IPS DF 6.9 (cell line): Measurements from ENCODE around the gene GPRC5D.

Source experiments
- DNase-seq: peaks from one replicate; pipeline ENCODE4 v3.0.0-alpha.2; 2013; ENCODE audit warnings: low read depth, low spot score
- H3K27ac ChIP-seq: one replicate; pipeline ENCODE4 v1.5.1; 2013; ENCODE audit warnings: low read length, control low read depth
- H3K27me3 ChIP-seq: 2 replicates; pipeline ENCODE4 v1.6.1; 2013; ENCODE audit warnings: mild to moderate bottlenecking, low read length; ENCODE audit not compliant: control insufficient read depth, insufficient read depth
- H3K36me3 ChIP-seq: 2 replicates; pipeline ENCODE4 v1.6.1; 2013; ENCODE audit warnings: low read length; ENCODE audit not compliant: control insufficient read depth, insufficient read depth
- H3K4me1 ChIP-seq: 2 replicates; pipeline ENCODE4 v1.6.1; 2013; ENCODE audit warnings: low read length; ENCODE audit not compliant: control insufficient read depth, insufficient read depth
- H3K4me3 ChIP-seq: 2 replicates; pipeline ENCODE4 v1.5.1; 2013; ENCODE audit warnings: mild to moderate bottlenecking, low read length
- H3K9me3 ChIP-seq: 2 replicates; pipeline ENCODE4 v1.6.1; 2013; ENCODE audit warnings: low read length, inconsistent platforms; ENCODE audit not compliant: control insufficient read depth, insufficient read depth
- WGBS: extraction: QIAGEN DNeasy Blood & Tissue Kit; methylation state at CpG from one replicate; pipeline ENCODE4 v1.1.7; 2013; ENCODE audit warnings: mixed read lengths, missing lambda C conversion rate; ENCODE audit not compliant: insufficient read length, insufficient coverage; 5-methylcytosine and 5-hydroxymethylcytosine counted together

GPRC5D gene

DNA sequence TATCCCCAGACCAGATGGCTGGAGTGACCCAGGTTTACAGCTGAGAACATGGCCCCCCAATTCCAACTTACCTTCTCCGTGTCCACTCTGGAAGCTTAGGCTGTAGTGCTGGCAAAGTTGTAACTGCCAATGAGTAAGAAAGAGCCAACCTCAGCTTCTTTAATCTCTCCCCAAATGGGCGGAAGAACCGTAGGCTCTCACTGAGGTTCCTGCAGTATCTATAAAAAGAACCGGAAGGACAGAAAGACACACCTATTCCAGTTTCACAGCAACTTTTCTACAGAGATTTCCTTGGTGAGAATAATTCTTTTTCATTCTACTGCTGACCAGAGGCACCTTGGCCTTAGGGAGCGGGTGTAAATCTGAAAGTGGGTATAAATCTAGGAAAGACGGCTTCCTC lies at the start of gene GPRC5D:
GPRC5D (minus strand) TSS at position 135 of the 400 bp plus-strand sequence. CDS start 1,786 bp downstream, outside the sequence.
- no peak within 1 kb of the TSS for H3K27ac ChIP-seq
- H3K4me1 ChIP-seq, result no peaks in the 10 kb centered on the region
- DNase-seq, result no peak
- no peaks in the 10 kb centered on the region for H3K27me3 ChIP-seq
- H3K9me3 ChIP-seq, result no peaks in the 10 kb centered on the region
- no CpG with 5 or more reads among the region's 6 CpGs for WGBS
- H3K4me3 ChIP-seq, result no peak within 1 kb of the TSS
- H3K36me3 ChIP-seq, result no peaks in the 10 kb centered on the region

DNA sequence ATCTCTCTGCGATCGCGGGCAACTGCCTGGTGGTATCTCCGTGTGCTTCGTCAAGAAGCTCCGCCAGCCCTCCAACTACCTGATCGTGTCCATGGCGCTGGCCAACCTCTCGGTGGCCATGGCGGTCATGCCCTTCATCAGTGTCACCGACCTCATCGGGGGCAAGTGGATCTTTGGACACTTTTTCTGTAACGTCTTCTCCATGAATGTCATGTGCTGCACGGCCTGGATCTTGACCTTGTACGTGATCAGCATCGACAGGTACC lies 49.7 kb upstream of the GPRC5D start:
- Histone ChIP-seq H3K36me3 (no peaks in the 10 kb centered on the region), H3K27ac (no peak overlapping the region), H3K4me3 (peak overlapping the region; percentile 40; the same call in 1 of the 2 replicates), H3K9me3 (no peaks in the 10 kb centered on the region), H3K4me1 (peaks cover 5% of the 10 kb centered on the region; the same call in 1 of the 2 replicates), H3K27me3 (no peaks in the 10 kb centered on the region; the same call in 1 of the 2 replicates)
- no CpG with 5 or more reads among the region's 16 CpGs for WGBS
- no peak for DNase-seq

DNA sequence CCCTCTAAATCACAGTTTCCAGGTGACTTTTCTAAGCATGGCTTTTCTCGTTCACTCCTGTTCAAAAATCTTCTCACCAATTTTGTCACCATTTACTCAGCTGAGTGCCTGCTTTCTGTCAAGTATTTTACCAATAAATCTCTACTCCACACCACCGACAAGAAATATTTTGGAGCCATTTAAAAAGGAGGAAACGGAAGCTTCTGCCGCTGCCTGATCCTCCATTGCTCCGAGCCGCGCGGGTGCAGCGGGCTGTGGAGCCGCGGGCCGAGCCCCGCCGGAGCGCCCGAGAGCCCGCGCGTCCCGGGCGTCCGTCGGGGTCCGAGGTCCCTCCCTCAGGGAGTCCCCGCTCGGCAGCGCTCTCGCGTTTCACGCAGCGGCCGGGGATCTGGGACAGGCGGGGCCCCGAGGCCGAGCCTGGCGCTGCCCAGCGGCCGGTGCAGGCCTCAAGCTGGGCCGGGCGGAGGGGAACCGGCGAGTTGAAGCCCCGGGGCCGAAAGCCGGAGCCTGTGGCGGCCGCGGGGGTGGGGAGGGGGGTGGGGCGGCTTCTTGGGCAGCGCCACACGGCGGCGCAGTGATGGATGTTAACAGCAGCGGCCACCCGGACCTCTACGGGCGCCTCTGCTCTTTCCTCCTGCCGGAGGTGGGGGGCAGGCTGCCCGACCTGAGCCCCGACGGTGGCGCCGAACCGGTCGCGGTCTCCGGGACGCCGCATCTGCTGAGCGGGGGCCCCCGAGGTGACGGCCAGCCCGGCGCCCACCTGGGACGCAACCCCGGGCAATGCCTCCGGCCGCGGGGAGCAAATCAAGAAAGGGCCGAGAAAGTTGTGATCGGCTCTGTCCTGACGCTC lies 49.2 kb upstream of the GPRC5D start:
- peak overlapping the region; percentile 40; the same call in 1 of the 2 replicates for H3K4me3 ChIP-seq
- no peak overlapping the region for H3K27ac ChIP-seq
- WGBS, result no CpG with 5 or more reads among the region's 82 CpGs
- DNase-seq, result no peak
- H3K9me3 ChIP-seq, result no peaks in the 10 kb centered on the region
- no peaks in the 10 kb centered on the region for H3K36me3 ChIP-seq
- H3K27me3 ChIP-seq, result no peaks in the 10 kb centered on the region; the same call in 1 of the 2 replicates
- peaks cover 4% of the 10 kb centered on the region; the same call in 1 of the 2 replicates for H3K4me1 ChIP-seq

DNA sequence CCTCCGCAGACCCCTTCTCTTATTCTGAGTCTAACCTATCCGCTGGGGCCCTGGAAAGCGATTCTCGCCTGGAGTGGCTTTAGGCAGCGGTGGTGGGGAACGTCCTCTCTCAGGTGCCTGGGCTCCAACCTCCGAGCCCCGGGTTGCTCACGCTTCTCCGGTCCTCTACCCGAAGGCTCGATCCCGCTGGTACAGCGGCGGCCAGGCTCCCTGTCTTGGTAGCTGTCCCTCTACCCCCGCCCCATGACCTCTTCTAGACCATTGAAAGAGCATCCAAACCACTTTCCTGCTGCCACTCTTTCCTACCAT lies 48.6 kb upstream of the GPRC5D start:
- Histone ChIP-seq H3K36me3 (no peaks in the 10 kb centered on the region), H3K9me3 (no peaks in the 10 kb centered on the region), H3K27ac (no peak overlapping the region), H3K4me1 (peaks cover 4% of the 10 kb centered on the region; the same call in 1 of the 2 replicates), H3K4me3 (peak overlapping the region; percentile 40; the same call in 1 of the 2 replicates), H3K27me3 (no peaks in the 10 kb centered on the region; the same call in 1 of the 2 replicates)
- no CpG with 5 or more reads among the region's 16 CpGs for WGBS
- no peak for DNase-seq

DNA sequence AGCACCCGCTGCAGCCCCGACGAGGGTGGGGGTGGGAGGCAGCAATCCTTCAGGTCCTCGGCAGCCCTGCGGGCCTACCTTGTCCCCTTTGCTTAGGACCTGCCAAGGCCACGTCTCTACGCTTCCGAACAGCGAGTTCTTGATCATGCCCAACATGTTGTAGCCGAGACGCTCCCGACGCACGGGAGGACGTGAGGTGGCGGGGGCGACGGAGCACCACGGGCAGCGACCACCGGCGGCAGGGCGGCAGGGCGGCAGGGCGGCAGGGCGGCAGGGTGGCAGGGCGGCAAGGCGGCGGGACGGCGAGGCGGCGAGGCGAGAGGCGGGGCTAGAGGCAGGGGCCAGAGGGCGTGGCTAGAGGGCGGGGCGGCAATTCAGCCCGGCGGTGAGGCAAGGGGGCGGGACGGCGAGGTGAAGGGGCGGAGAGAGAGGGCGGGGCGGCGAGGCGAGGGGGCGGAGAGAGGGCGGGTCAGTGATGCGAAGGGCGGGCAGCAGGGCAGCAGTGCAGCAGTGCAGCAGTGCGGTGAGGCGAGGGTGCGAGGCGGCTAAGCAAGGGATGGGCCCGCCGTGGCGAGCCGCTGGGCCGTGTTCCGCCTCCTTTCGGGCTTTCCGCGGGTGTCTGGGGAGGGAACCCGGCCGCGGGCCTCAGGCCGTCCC lies 48.1 kb upstream of the GPRC5D start, which contains the start of gene HEBP1:
HEBP1 (minus strand) TSS at position 307 of the 657 bp plus-strand sequence; CDS start at position 156, 151 bp downstream.
- peaks cover 4% of the 10 kb centered on the region; the same call in 1 of the 2 replicates for H3K4me1 ChIP-seq
- DNase-seq, result no peak
- no CpG with 5 or more reads among the region's 69 CpGs for WGBS
- H3K36me3 ChIP-seq, result no peaks in the 10 kb centered on the region
- H3K27me3 ChIP-seq, result no peaks in the 10 kb centered on the region; the same call in 1 of the 2 replicates
- no peak within 1 kb of the TSS for H3K27ac ChIP-seq
- H3K4me3 ChIP-seq, result peak within 1 kb of the TSS; percentile 44; the same call in 1 of the 2 replicates
- no peaks in the 10 kb centered on the region for H3K9me3 ChIP-seq

DNA sequence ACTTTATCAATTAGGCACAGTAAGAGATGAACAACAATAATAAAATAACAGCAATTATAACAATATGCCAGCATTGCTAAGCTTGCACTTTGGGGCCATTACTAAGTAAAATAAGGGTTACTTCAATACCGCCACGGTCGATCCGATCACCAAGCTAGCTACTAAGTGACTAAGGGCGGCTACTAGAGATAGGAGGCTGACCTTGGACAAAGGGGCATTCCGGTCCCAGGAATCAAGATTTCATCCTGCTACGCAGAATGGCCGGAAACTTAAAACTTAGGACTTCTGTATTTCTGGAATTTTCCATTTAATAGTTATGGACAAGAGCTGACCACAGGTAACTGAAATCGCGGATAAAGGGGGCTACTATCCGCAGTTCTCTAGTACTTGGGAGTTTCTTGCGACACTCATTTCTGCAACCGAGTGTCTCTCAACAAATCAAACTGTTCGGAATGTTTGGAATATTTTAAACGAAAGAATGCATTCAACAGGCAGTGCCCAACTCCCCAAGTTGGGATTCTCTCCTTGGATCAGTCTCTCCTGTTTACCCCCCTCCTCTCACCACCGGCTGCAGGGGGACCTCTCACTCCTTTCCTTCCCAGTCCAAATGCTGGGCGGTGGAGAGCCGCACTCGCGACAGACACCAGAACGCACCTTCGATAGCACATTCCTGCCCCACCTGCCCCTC lies 47.4 kb upstream of the GPRC5D start:
- no peaks in the 10 kb centered on the region for H3K9me3 ChIP-seq
- no CpG with 5 or more reads among the region's 22 CpGs for WGBS
- DNase-seq, result no peak
- peaks cover 4% of the 10 kb centered on the region; the same call in 1 of the 2 replicates for H3K4me1 ChIP-seq
- H3K36me3 ChIP-seq, result no peaks in the 10 kb centered on the region
- peak overlapping the region; percentile 44; the same call in 1 of the 2 replicates for H3K4me3 ChIP-seq
- H3K27me3 ChIP-seq, result no peaks in the 10 kb centered on the region; the same call in 1 of the 2 replicates
- no peak overlapping the region for H3K27ac ChIP-seq

DNA sequence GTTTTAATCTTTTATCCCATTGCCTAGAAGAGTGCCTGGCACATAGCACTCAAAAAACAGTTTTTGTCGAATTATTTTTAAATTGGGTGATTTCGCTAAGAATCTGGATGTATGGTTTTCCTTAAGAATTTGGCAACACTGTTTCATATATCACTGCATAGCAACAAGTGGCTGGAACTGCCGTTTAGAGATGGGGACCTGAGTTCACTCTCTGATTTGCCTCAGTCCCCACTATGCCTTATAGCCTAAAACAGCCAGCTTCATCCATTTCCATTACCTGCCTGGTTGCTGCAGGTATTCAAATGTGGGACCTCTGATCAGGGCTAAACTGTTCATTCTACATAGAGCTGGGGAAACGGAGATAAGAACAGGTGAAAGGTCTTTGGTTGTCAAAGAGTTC lies 46.3 kb upstream of the GPRC5D start:
- H3K9me3 ChIP-seq, result no peaks in the 10 kb centered on the region
- H3K4me3 ChIP-seq, result no peak overlapping the region
- DNase-seq, result no peak
- H3K36me3 ChIP-seq, result no peaks in the 10 kb centered on the region
- no peaks in the 10 kb centered on the region; the same call in 1 of the 2 replicates for H3K27me3 ChIP-seq
- peaks cover 4% of the 10 kb centered on the region; the same call in 1 of the 2 replicates for H3K4me1 ChIP-seq
- no CpG with 5 or more reads among the region's 4 CpGs for WGBS
- no peak overlapping the region for H3K27ac ChIP-seq

DNA sequence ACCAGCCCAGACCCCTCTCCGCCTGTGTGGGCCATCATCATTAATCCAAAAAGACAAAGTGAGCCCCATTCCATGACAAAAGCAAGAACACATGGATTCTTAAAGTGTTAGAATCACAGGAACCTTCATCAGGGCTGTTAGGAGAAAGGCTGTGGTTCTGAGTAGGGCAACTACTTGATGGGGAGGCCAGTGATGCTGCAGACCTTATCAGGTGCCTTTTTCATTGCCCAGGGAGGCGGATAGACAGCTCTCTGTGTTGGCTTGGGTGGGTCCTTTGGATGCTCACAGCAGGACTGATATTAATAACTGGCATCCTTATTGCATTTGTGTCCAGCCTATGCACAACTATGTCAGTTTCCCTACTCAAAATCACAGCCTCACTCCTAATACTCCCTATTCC lies 45.8 kb upstream of the GPRC5D start:
- no peak overlapping the region for H3K4me3 ChIP-seq
- H3K27me3 ChIP-seq, result no peaks in the 10 kb centered on the region; the same call in 1 of the 2 replicates
- no CpG with 5 or more reads among the region's 2 CpGs for WGBS
- H3K9me3 ChIP-seq, result no peaks in the 10 kb centered on the region
- no peak for DNase-seq
- no peaks in the 10 kb centered on the region for H3K36me3 ChIP-seq
- no peak overlapping the region for H3K27ac ChIP-seq
- H3K4me1 ChIP-seq, result peaks cover 4% of the 10 kb centered on the region; the same call in 1 of the 2 replicates

DNA sequence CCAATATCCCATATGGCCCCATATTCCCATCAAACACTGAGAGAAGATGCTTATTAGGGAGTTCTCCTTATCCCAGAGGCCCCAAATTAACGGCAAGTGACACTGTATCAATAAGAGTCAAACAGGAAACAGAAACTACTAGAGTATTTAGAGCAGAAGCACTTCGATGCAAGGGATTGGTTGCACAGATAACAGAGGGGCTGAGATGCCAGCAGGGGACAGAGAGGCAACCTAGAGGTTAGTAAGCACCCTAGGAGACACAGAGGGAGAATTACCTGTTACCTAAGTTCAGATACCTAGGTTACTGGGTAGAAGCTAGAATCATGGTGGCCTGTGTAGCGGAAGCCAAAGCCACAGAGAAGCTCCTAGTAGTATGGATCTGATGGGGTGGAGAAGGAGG lies 45.2 kb upstream of the GPRC5D start:
- Histone ChIP-seq H3K4me1 (peaks cover 4% of the 10 kb centered on the region; the same call in 1 of the 2 replicates), H3K9me3 (no peaks in the 10 kb centered on the region), H3K27me3 (no peaks in the 10 kb centered on the region; the same call in 1 of the 2 replicates), H3K36me3 (no peaks in the 10 kb centered on the region), H3K27ac (no peak overlapping the region), H3K4me3 (no peak overlapping the region)
- no peak for DNase-seq
- no CpG with 5 or more reads among the region's 3 CpGs for WGBS

DNA sequence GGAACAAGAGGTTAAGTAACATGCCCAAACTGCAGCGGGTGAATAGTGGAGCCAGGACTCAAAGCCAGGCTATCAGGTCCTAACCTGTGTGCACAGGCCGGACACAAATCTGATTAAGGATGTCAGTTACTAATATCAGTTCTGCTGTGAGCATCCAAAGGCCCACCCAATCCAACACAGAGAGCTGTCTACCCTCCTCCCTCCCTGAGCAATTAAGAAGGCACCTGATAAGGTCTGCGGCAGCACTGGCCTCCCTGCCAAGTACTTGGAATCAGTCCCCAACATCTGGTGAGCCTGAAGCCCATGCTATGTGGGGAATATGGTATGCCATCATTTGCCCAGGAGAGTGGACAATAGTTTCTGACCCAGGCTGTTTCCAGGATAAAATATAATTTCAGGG lies 44.2 kb upstream of the GPRC5D start:
- no CpG with 5 or more reads among the region's 3 CpGs for WGBS
- DNase-seq, result no peak
- H3K4me3 ChIP-seq, result no peak overlapping the region
- H3K27me3 ChIP-seq, result no peaks in the 10 kb centered on the region
- no peak overlapping the region for H3K27ac ChIP-seq
- H3K4me1 ChIP-seq, result 0 out of 2 replicates have a peak, but pooled peaks cover under 1% of the 10 kb centered on the region
- H3K9me3 ChIP-seq, result no peaks in the 10 kb centered on the region
- H3K36me3 ChIP-seq, result no peaks in the 10 kb centered on the region
